ACC112 (cell line): ENCODE results near the gene PRSS56.

Experiments
- H2AFZ ChIP-seq: fragments of 200-600 bp; sonication (generic); one replicate; pipeline ENCODE4 v1.6.0; 2017; ENCODE audit warnings: antibody characterized with exemption, low read length; ENCODE audit not compliant: unreplicated experiment
- H3K27ac ChIP-seq: fragments of 200-600 bp; sonication (generic); 2 replicates; pipeline ENCODE4 v1.5.1; 2014; ENCODE audit warnings: low read depth, mild to moderate bottlenecking, antibody characterized with exemption, low read length, moderate library complexity
- H3K27me3 ChIP-seq: fragments of 200-600 bp; sonication (generic); 2 replicates; pipeline ENCODE4 v1.6.1; 2014; ENCODE audit warnings: mild to moderate bottlenecking, antibody characterized with exemption, low read length, moderate library complexity, mixed read lengths; ENCODE audit not compliant: insufficient read depth
- H3K36me3 ChIP-seq: fragments of 200-600 bp; sonication (generic); 2 replicates; pipeline ENCODE4 v1.6.1; 2016; ENCODE audit warnings: mild to moderate bottlenecking, antibody characterized with exemption, low read length, moderate library complexity, mixed read lengths; ENCODE audit not compliant: insufficient read depth
- H3K4me1 ChIP-seq: fragments of 200-600 bp; sonication (generic); one replicate; pipeline ENCODE4 v1.6.1; 2016; ENCODE audit warnings: low read length, mixed read lengths; ENCODE audit not compliant: insufficient read depth, unreplicated experiment, control insufficient read depth
- H3K4me3 ChIP-seq: fragments of 200-600 bp; sonication (generic); 2 replicates; pipeline ENCODE4 v1.5.1; 2014; ENCODE audit warnings: mild to moderate bottlenecking, low read depth, low read length
- H3K79me2 ChIP-seq: fragments of 200-600 bp; sonication (generic); one replicate; pipeline ENCODE4 v1.6.0; 2016; ENCODE audit warnings: low read length; ENCODE audit not compliant: control insufficient read depth, unreplicated experiment, insufficient read depth

The PRSS56 gene

DNA sequence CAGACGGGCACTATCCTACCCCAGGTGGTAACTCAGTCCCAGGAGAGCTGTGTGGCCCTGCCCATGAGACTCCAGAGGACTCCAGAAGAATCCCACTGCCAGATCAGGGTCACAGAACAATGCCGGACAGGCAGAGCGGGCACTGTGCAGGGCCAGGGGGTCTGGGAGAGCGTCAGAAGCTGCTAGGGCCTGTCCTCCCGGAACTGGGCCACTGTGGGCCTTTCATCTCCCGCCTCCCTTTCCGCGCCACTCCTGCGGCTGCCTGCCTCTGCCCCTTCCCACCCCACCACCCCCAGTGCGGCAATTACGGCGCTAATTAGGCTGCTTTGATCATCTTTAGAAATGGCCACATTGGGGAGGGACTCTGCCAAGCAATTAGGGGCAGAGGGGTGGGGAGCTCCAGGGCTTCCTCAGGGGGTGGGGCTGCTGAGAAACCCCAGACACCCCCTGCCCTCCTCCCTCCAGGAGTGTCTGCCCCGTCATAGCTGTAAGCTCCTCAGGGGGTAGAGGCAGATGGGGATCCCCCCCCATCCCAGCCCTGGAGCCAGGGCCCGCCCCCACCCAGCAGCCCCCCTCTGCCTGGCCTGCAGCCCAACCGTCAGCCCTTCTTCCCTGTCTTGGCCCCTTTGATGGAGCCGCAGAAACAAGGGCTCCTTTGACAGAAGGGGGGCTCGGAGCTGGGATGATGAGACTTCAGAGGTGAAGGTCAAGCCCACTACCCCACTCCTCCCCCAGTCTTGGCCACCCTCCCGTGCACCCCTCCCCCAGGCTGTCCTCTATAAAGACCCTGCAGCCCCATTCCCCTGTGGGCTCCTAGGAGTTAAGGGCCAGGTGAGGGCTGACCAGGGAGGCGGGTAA is at the start of gene PRSS56:
TSS of gene PRSS56 (plus strand) at position 808 of the 858 bp plus-strand sequence. CDS start 211 bp downstream, outside the sequence.
- no peaks in the 10 kb centered on the region for H3K4me1 ChIP-seq
- no peak within 1 kb of the TSS for H3K4me3 ChIP-seq
- H2AFZ ChIP-seq: no peak within 1 kb of the TSS
- H3K27ac ChIP-seq: no peak within 1 kb of the TSS
- peaks cover 65% of the 10 kb centered on the region for H3K27me3 ChIP-seq
- no peaks in the 10 kb centered on the region for H3K36me3 ChIP-seq
- no peaks in the 10 kb centered on the region for H3K79me2 ChIP-seq

DNA sequence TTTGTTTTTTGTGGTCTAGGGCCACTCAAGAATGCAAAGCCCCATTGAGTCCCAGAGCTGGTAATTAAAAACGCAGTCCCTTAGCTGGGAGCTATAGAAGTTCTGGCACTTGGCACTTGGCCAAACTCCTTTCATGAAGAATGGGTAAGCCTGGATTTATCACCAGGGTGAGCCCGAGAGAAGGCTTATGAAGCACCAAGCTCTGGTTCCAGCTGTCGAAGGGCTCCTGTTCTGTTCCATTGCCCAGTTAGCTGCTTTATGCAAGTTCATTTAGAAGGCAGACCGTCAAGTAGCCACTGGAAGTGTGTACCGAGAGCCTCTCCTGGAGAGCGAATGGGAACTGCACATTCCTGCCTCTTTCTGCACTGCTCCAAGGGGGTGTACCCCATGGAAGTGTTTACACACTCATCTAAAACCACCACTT is 46.7 kb upstream of the PRSS56 start:
- no peak overlapping the region for H3K27ac ChIP-seq
- H3K27me3 ChIP-seq: peaks cover 75% of the 10 kb centered on the region
- H2AFZ ChIP-seq: no peak overlapping the region
- H3K4me3 ChIP-seq: no peak overlapping the region
- no peaks in the 10 kb centered on the region for H3K36me3 ChIP-seq
- H3K79me2 ChIP-seq: no peaks in the 10 kb centered on the region
- H3K4me1 ChIP-seq: no peaks in the 10 kb centered on the region

DNA sequence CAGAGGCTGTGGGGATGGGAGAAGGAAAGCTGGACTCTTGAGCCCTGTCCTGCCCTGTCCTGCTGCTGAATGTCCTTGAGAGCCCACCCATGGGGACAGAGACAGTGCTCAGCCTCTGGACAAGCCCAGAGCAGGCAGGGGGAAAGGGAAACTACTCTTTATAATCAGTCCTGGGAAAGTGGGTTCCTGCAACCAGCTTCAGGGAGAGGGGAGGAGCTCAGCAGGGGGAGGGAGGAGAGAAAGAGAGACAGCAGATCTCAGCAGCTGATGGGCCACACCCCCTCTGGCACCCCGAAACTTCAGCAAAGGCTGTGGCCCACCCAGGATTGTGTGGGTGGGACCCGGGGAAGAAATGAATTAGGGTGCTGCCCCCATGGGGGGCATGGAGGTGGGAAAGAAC is 44.1 kb upstream of the PRSS56 start:
- Histone ChIP-seq H3K79me2 (no peaks in the 10 kb centered on the region), H3K36me3 (no peaks in the 10 kb centered on the region), H3K4me1 (no peaks in the 10 kb centered on the region), H3K4me3 (no peak overlapping the region), H3K27ac (no peak overlapping the region), H2AFZ (no peak overlapping the region), H3K27me3 (peaks cover 54% of the 10 kb centered on the region)

DNA sequence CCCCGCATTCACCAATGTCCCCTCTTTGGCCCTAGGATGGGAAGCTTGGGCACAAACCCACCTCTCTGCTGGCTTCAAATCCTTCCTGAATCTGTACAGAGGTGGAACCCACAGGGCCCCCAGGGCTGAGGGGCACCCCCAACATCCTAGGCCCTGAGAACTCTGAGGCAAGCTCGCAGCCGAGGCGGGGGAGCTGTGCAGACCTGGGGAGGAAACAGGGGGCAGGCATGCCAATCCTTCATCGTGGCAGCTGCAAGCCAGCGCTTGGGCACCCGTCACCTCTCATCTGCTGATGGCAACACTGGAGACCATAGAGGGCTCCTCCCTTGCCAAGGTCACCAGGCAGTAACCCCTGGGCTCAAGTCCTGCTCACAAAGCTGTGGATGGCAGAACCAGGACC is 43.4 kb upstream of the PRSS56 start:
- Histone ChIP-seq H3K4me3 (no peak overlapping the region), H3K36me3 (no peaks in the 10 kb centered on the region), H3K27me3 (peaks cover 48% of the 10 kb centered on the region), H2AFZ (no peak overlapping the region), H3K27ac (no peak overlapping the region), H3K79me2 (no peaks in the 10 kb centered on the region), H3K4me1 (no peaks in the 10 kb centered on the region)

DNA sequence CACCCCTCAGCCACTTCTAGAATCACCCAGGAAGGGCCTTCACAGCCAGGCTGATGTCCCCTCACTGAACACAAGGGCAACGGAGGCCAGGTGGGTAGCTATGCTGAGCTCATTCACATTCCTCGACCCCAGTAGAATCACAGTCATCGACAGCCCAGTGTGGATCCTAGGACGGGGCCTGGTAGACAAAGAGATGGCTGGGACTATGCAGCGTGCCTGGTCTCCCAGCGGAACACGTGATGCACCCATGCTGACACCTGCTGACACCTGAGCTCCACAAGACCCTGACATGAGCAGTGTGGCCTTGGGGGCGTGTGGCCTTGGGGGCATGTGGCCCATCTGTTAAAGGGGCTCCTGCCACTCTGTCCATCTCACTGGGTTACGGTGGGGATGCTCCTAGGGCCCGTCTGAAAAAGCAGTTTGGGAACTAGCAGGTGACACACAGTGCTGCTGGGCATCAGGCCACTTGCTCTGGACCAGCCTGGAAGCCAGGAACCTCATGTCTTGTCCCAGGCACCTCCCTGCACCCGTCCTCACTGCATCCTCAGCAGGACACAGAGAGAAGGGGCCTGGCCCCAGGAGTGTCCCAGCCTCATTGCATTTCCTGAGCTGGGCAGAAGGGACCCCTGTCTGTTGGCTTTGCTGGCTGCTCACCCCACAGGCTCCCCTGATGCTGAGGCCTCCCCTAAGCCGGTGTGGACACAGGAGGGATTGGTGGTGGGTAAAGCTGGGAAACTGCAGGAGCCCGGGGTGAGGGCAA is 42.3 kb upstream of the PRSS56 start:
- no peaks in the 10 kb centered on the region for H3K79me2 ChIP-seq
- H3K4me3 ChIP-seq: no peak overlapping the region
- no peak overlapping the region for H2AFZ ChIP-seq
- H3K27me3 ChIP-seq: peaks cover 36% of the 10 kb centered on the region
- no peaks in the 10 kb centered on the region for H3K4me1 ChIP-seq
- H3K36me3 ChIP-seq: no peaks in the 10 kb centered on the region
- H3K27ac ChIP-seq: no peak overlapping the region

DNA sequence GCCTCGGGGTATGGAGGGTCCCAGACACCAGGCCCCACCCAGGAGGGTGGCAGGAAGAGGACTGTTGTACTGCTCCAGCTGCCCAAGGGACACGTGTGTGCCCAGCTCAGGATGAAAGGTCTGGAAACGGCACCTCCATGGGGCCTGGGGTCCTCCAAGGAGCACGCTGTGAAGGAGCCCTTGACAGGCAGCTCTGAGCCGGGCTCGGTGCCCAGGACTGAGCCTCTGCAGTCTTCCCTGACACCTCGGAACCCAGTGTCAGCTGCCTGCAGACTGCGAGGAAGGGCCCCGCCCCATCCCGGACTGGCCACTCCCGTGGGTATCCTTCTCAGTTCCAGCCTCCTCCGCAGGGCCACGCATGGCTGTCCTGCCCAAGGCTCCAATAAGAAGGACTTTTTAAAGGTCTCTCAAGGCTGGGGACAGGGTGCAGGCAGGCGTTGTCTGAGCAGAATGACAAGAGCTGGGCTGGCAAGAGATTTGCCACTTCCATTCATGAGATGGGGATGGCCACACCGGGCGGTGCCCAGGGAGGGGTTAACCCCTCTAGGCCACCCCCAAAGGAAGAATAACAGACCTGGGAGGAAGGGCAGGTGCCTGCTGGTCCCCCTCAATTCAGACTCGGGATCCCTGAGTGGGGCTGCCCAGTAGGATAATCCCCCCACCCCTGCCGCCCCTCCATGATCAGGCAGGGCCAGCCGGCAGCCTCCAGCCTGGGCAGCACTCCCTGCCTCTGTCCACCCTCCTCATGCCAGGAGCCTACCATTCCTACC is 41.4 kb upstream of the PRSS56 start:
- Histone ChIP-seq H3K4me3 (no peak overlapping the region), H3K27me3 (peaks cover 28% of the 10 kb centered on the region), H3K4me1 (no peaks in the 10 kb centered on the region), H3K79me2 (no peaks in the 10 kb centered on the region), H2AFZ (no peak overlapping the region), H3K36me3 (no peaks in the 10 kb centered on the region), H3K27ac (no peak overlapping the region)

DNA sequence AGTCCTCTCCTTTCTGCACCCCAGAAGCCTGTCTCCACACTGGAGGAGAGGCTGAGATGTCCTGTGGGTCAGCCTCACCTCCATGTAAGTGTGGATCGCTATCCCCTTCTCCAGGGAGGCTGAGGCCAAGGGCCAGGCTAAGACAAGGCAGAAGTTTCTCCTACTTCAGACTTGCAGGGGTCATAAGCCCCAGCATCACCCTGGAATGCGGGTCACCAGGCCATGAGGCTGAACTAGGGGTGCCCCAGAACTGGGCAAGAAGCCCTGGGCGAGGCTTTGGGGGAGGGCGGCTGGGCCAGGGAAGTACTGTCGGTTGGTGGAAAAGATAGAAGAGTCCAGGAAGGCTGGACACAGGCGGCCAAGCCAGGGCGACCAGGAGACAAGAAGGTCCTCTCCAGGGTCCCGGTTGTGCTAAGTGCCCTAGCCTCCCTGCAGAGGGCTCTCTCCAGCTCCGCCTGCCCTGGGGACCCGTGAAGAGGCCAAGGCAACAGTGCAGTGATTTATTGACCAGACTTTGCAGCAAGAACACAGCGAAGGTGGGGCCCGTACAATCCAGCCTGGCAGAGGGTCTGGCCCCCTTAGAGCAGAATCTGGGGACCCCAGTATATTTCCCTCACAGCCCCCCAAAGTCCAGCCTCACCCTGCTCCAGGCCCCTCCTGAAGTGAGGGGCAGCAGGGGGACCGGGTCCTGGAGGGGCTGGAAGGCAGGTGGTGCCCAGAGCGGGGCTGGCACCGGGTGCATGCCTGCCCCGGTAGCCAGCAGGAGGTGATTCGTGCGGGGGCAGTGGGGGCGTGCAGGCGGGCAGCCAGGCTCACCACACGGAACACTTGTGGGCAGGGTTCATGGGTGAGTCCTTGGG is 40.6 kb upstream of the PRSS56 start:
- no peak overlapping the region for H2AFZ ChIP-seq
- H3K36me3 ChIP-seq: no peaks in the 10 kb centered on the region

DNA sequence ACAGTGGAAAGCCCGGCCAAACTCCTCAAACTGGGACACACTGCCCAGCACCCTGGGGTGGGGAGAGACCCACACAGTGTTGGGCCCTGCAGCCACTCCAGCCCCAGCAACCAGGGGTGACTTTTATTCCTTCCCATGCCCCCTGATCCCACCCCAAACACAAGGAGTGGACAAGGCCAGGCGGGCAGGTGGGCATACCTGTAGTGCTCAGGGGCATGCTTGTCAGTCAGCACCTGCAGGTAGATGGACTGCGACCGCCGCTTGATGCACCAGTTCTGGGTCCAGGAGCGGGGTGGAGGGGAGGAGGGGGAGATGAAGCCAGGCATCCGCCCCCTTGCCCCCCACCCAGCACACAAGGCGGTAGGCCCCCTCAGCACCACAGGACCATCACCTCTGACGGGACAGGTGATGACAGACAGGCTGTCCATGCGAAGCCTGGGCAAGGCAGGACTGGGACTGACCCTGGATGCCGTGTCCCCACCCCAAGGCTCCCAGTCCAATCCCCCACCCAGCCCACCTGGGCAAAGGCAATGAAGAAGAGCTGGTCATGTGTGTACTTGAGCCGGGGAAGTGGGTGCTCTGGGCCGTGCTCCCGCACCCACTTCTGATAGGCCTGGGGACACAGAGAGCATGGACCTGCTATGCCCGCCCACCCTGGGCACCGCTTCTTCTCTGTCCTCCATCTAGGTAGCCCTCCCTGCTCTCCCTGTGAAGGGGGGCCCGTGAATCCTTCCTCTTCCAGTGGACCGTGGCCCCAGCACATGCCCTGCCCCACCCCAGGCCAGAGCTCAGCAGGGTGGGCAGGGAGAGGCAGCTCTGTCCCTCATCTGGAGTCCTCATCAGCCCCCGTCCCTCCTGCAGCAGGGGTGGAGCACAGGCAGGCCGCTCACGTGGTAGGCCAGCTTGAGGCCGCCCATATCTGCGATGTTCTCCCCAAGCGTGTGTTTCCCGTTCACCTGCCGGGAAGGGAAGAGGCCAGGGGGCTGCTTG is 39.7 kb upstream of the PRSS56 start:
- Histone ChIP-seq H3K27me3 (peaks cover 27% of the 10 kb centered on the region), H3K79me2 (no peaks in the 10 kb centered on the region), H3K4me1 (no peaks in the 10 kb centered on the region), H3K4me3 (no peak overlapping the region), H2AFZ (no peak overlapping the region), H3K36me3 (no peaks in the 10 kb centered on the region), H3K27ac (no peak overlapping the region)

More for the DNA sequence above, 40.6 kb upstream of the PRSS56 start:
- H3K4me3 ChIP-seq: no peak overlapping the region
- H3K27me3 ChIP-seq: peaks cover 27% of the 10 kb centered on the region
- H3K4me1 ChIP-seq: no peaks in the 10 kb centered on the region
- H3K79me2 ChIP-seq: no peaks in the 10 kb centered on the region
- no peak overlapping the region for H3K27ac ChIP-seq
